GM23248 (cell line): ENCODE measurements around the gene TPD52L3. TPM values are rescaled to one million over a fixed set of nuclear protein-coding genes. Genes with fewer than 3 reads are reported as not detected.
A peak's percentile ranks its signal among the peaks of the same experiment; 100 is the strongest.

ENCODE experiments used
- DNase-seq: peaks from one replicate; pipeline ENCODE4 v3.0.0-alpha.2; 2015
- H2AFZ ChIP-seq: fragments of 200-600 bp; sonication (generic); 2 replicates; pipeline ENCODE4 v1.6.1; 2016; ENCODE audit warnings: antibody characterized with exemption
- H3F3A ChIP-seq: fragments of 200-600 bp; sonication (generic); 2 replicates; pipeline ENCODE4 v1.6.1; 2016; ENCODE audit warnings: mild to moderate bottlenecking, antibody characterized with exemption, mixed run types; ENCODE audit not compliant: insufficient read depth
- H3K27ac ChIP-seq: fragments of 200-600 bp; sonication (generic); 2 replicates; pipeline ENCODE4 v1.5.1; 2016; ENCODE audit warnings: mild to moderate bottlenecking
- H3K27me3 ChIP-seq: fragments of 200-600 bp; sonication (generic); replicated peaks from 2 replicates; pipeline ENCODE4 v1.6.1; 2016; ENCODE audit warnings: mild to moderate bottlenecking; ENCODE audit not compliant: insufficient read depth
- H3K36me3 ChIP-seq: fragments of 200-600 bp; sonication (generic); 2 replicates; pipeline ENCODE4 v1.6.1; 2016; ENCODE audit warnings: low read depth, mild to moderate bottlenecking
- H3K4me1 ChIP-seq: fragments of 200-600 bp; sonication (generic); 2 replicates; pipeline ENCODE4 v1.6.1; 2016; ENCODE audit warnings: mild to moderate bottlenecking; ENCODE audit not compliant: insufficient read depth
- H3K4me2 ChIP-seq: fragments of 200-600 bp; sonication (generic); one replicate; pipeline ENCODE4 v1.6.1; 2016; ENCODE audit warnings: mild to moderate bottlenecking; ENCODE audit not compliant: unreplicated experiment
- H3K4me3 ChIP-seq: fragments of 200-600 bp; sonication (generic); 2 replicates; pipeline ENCODE4 v1.5.1; 2016; ENCODE audit warnings: mild to moderate bottlenecking
- H3K79me2 ChIP-seq: fragments of 200-600 bp; sonication (generic); 2 replicates; pipeline ENCODE4 v1.6.1; 2016; ENCODE audit warnings: mild to moderate bottlenecking; ENCODE audit not compliant: insufficient read depth
- H3K9ac ChIP-seq: fragments of 200-600 bp; sonication (generic); 2 replicates; pipeline ENCODE4 v1.6.1; 2016; ENCODE audit warnings: mild to moderate bottlenecking
- H3K9me2 ChIP-seq: fragments of 200-600 bp; sonication (generic); 2 replicates; pipeline ENCODE4 v1.6.1; 2016; ENCODE audit warnings: mixed run types, mild to moderate bottlenecking, moderate library complexity; ENCODE audit not compliant: insufficient read depth
- H3K9me3 ChIP-seq: fragments of 200-600 bp; sonication (generic); one replicate; pipeline ENCODE4 v1.6.1; 2017; ENCODE audit warnings: low read depth
- H4K20me1 ChIP-seq: fragments of 200-600 bp; sonication (generic); 2 replicates; pipeline ENCODE4 v1.6.0; 2016; ENCODE audit not compliant: insufficient read depth
- EZH2 ChIP-seq: fragments of 200-600 bp; sonication (generic); IDR thresholded peaks from 2 replicates; pipeline ENCODE4 v1.6.1; 2018; ENCODE audit warnings: antibody characterized with exemption, mild to moderate bottlenecking; ENCODE audit not compliant: insufficient read depth, poor library complexity, severe bottlenecking
- EZH2phosphoT487 ChIP-seq: fragments of 200-600 bp; sonication (generic); IDR thresholded peaks from 2 replicates; pipeline ENCODE4 v1.6.1; 2018; ENCODE audit warnings: antibody characterized with exemption, moderate library complexity, mild to moderate bottlenecking, low read depth; ENCODE audit not compliant: insufficient read depth
- WGBS, 2 experiments: methylation state at CpG; one replicate each; pipeline ENCODE4 v1.1.6; 2015 to 2017; ENCODE audit warnings: low lambda C conversion rate in 2 of 2, low coverage in 1 of 2; ENCODE audit errors: missing lambda C conversion rate in 2 of 2; 5-methylcytosine and 5-hydroxymethylcytosine counted together
- in situ Hi-C: fragments of 300-500 bp; cut with MboI; formaldehyde crosslinking; loops from 2 replicates; pipeline ENCODE4 v1.15.0; 2020
- polyA plus RNA-seq: library from polyadenylated mRNA; unstranded; fragments of >200 nt; fragmentation: Nextera tagmentation; extraction: Ambion mirVana; gene quantifications from 2 replicates; pipeline ENCODE4 v1.2.1, GENCODE V29; 2016
- total RNA-seq: library from RNA; depleted of rRNA; stranded (reverse); fragments of >200 nt; shearing (Covaris generic); gene quantifications from 2 replicates; pipeline ENCODE4 v1.2.3, GENCODE V29; 2014; rRNA removed

TPD52L3 gene
- total RNA-seq (not detected in 2 replicates), polyA plus RNA-seq (not detected in 2 replicates)

- Histone ChIP-seq H3K9me2 (no peaks in the 10 kb centered on the region), H3K9ac (no peak within 1 kb of the TSS), H3K27me3 (peaks cover 16% of the 10 kb centered on the region; the same call in 1 of the 2 replicates), H3K4me3 (no peak within 1 kb of the TSS), H4K20me1 (no peaks in the 10 kb centered on the region), H3F3A (no peaks in the 10 kb centered on the region), H2AFZ (no peak within 1 kb of the TSS), H3K27ac (no peak within 1 kb of the TSS), H3K4me2 (no peak within 1 kb of the TSS), H3K9me3 (no peaks in the 10 kb centered on the region), H3K79me2 (no peaks in the 10 kb centered on the region), H3K4me1 (no peaks in the 10 kb centered on the region), H3K36me3 (no peaks in the 10 kb centered on the region)
- DNase-seq: no peak
- in situ Hi-C loops: no loop called here
- no peak for TF ChIP-seq EZH2phosphoT487
- no peak for TF ChIP-seq EZH2
- WGBS, 2 experiments: 76 to 78% methylated on average over 15 to 16 of the region's 16 CpGs
Observed at GRCh38 chr9:6328103-6328502, at the start of gene TPD52L3. TPD52L3 (plus strand) TSS chr9:6328375; CDS start chr9:6328596, 221 bp downstream.

- Histone ChIP-seq H3K27me3 (no peaks in the 10 kb centered on the region), H3F3A (no peaks in the 10 kb centered on the region), H3K36me3 (no peaks in the 10 kb centered on the region), H3K79me2 (no peaks in the 10 kb centered on the region), H3K4me2 (no peak overlapping the region), H3K9me3 (no peaks in the 10 kb centered on the region), H2AFZ (no peak overlapping the region), H3K4me1 (0 out of 2 replicates have a peak, but pooled peaks cover 6% of the 10 kb centered on the region), H3K9ac (no peak overlapping the region), H4K20me1 (no peaks in the 10 kb centered on the region), H3K9me2 (no peaks in the 10 kb centered on the region), H3K27ac (no peak overlapping the region), H3K4me3 (no peak overlapping the region)
- WGBS, 2 experiments: 4 to 7% methylated on average over 1 to 2 of the region's 2 CpGs
- in situ Hi-C loops: loop anchor here (10.0 kb wide), 1 partner anchor 407 kb away; the partner anchor contains the start of gene MLANA
- no peak for DNase-seq
- TF ChIP-seq EZH2phosphoT487: no peak
- no peak for TF ChIP-seq EZH2
Observed at GRCh38 chr9:6301858-6302257, 26.3 kb upstream of the TPD52L3 start.

GRCh38 chr9:6302417-6302816 lies 25.8 kb upstream of the TPD52L3 start:
- H4K20me1 ChIP-seq: no peaks in the 10 kb centered on the region
- no peak overlapping the region for H3K27ac ChIP-seq
- no peaks in the 10 kb centered on the region for H3K9me3 ChIP-seq
- in situ Hi-C loops: loop anchor here (10.0 kb wide), 1 partner anchor 408 kb away; the partner anchor contains the start of gene MLANA
- H3K4me3 ChIP-seq: no peak overlapping the region
- H3K36me3 ChIP-seq: no peaks in the 10 kb centered on the region
- no peak overlapping the region for H3K9ac ChIP-seq
- H3K79me2 ChIP-seq: no peaks in the 10 kb centered on the region
- H3K9me2 ChIP-seq: no peaks in the 10 kb centered on the region
- H3K27me3 ChIP-seq: no peaks in the 10 kb centered on the region
- H3K4me1 ChIP-seq: 0 out of 2 replicates have a peak, but pooled peaks cover 6% of the 10 kb centered on the region
- H2AFZ ChIP-seq: no peak overlapping the region
- TF ChIP-seq EZH2: no peak
- TF ChIP-seq EZH2phosphoT487: no peak
- H3K4me2 ChIP-seq: no peak overlapping the region
- no peaks in the 10 kb centered on the region for H3F3A ChIP-seq
- DNase-seq: peak; percentile 47

GRCh38 chr9:6304232-6304631 lies 23.9 kb upstream of the TPD52L3 start:
- no peaks in the 10 kb centered on the region for H3K27me3 ChIP-seq
- DNase-seq: no peak
- no peaks in the 10 kb centered on the region for H3K9me3 ChIP-seq
- H3K27ac ChIP-seq: no peak overlapping the region
- in situ Hi-C loops: loop anchor here (10.0 kb wide), 1 partner anchor 409 kb away; the partner anchor contains the start of gene MLANA
- 0 out of 2 replicates have a peak, but pooled peaks cover 6% of the 10 kb centered on the region for H3K4me1 ChIP-seq
- no peaks in the 10 kb centered on the region for H3K79me2 ChIP-seq
- H3K4me2 ChIP-seq: no peak overlapping the region
- no peaks in the 10 kb centered on the region for H3K36me3 ChIP-seq
- TF ChIP-seq EZH2 (no peak), EZH2phosphoT487 (no peak)
- H3K4me3 ChIP-seq: no peak overlapping the region
- H2AFZ ChIP-seq: no peak overlapping the region
- no peaks in the 10 kb centered on the region for H4K20me1 ChIP-seq
- H3K9ac ChIP-seq: no peak overlapping the region
- H3K9me2 ChIP-seq: no peaks in the 10 kb centered on the region
- no peaks in the 10 kb centered on the region for H3F3A ChIP-seq
